ENCODE results near the gene LIAS.

DNA sequence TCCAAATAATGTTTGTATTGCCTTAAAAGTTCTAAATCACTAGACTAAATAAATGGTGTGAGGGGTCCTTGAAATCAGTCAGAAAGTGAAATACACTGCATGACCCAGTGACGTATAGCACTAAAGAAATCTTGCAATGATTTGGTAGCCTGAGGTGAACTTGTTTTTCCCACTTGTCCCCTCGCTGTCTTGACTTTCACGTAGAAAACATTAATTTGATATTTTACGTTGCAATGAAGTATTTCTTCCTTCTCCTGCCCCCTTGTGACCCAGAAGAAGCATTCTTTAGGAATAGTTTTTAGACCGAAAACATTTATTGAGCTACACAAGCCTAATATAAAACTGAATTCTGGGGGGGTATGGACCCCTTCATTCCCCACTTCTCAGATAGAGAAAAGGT lies 48.4 kb upstream of the LIAS start:
- TF ChIP-seq CTCF (IDR thresholded peaks at IDR 0.05) (no peak), ZFX (IDR thresholded peaks at IDR 0.05; ENCODE audit: borderline replicate concordance) (no peak)
